ENCODE data around the gene SIPA1L3.

The SIPA1L3 gene

GRCh38 chr19:37946132-37946531 is 39.1 kb downstream of the SIPA1L3 start:
- no peak for DNase-seq (ENCODE audit: low read depth in 2 of 3, low spot score in 1 of 3)

- no peak for DNase-seq (ENCODE audit: low read depth in 2 of 3, low spot score in 1 of 3)
Observed at GRCh38 chr19:37947778-37948177, 40.8 kb downstream of the SIPA1L3 start.

- no peak for DNase-seq (ENCODE audit: low read depth in 2 of 3, low spot score in 1 of 3)
Observed at GRCh38 chr19:37948362-37948761, 41.4 kb downstream of the SIPA1L3 start.

GRCh38 chr19:37950471-37951175 is 43.6 kb downstream of the SIPA1L3 start:
- DNase-seq (ENCODE audit: low read depth in 2 of 3, low spot score in 1 of 3), result no peak

GRCh38 chr19:37951816-37952210 is 44.8 kb downstream of the SIPA1L3 start:
- DNase-seq (ENCODE audit: low read depth in 2 of 3, low spot score in 1 of 3), result no peak

- DNase-seq (ENCODE audit: low read depth in 2 of 3, low spot score in 1 of 3), result no peak
Observed at GRCh38 chr19:37953171-37953917, 46.3 kb downstream of the SIPA1L3 start.

GRCh38 chr19:37953918-37954303 is 46.9 kb downstream of the SIPA1L3 start:
- no peak for DNase-seq (ENCODE audit: low read depth in 2 of 3, low spot score in 1 of 3)

GRCh38 chr19:37954421-37954874 is 47.4 kb downstream of the SIPA1L3 start:
- DNase-seq (ENCODE audit: low read depth in 2 of 3, low spot score in 1 of 3), result no peak

- DNase-seq (ENCODE audit: low read depth in 2 of 3, low spot score in 1 of 3), result no peak
Observed at GRCh38 chr19:37955986-37956385, 49.0 kb downstream of the SIPA1L3 start.

GRCh38 chr19:37957176-37957575 is 50.2 kb downstream of the SIPA1L3 start:
- no peak for DNase-seq (ENCODE audit: low read depth in 2 of 3, low spot score in 1 of 3)

GRCh38 chr19:37959665-37960114 is 52.7 kb downstream of the SIPA1L3 start:
- no peak for DNase-seq (ENCODE audit: low read depth in 2 of 3, low spot score in 1 of 3)

GRCh38 chr19:37961198-37961597 is 54.2 kb downstream of the SIPA1L3 start:
- no peak for DNase-seq (ENCODE audit: low read depth in 2 of 3, low spot score in 1 of 3)

GRCh38 chr19:37963190-37963936 is 56.4 kb downstream of the SIPA1L3 start:
- no peak for DNase-seq (ENCODE audit: low read depth in 2 of 3, low spot score in 1 of 3)

GRCh38 chr19:37964109-37964508 is 57.1 kb downstream of the SIPA1L3 start:
- DNase-seq (ENCODE audit: low read depth in 2 of 3, low spot score in 1 of 3), result no peak

GRCh38 chr19:37966211-37966661 is 59.2 kb downstream of the SIPA1L3 start:
- DNase-seq (ENCODE audit: low read depth in 2 of 3, low spot score in 1 of 3), result no peak

- no peak for DNase-seq (ENCODE audit: low read depth in 2 of 3, low spot score in 1 of 3)
Observed at GRCh38 chr19:37966662-37967231, 59.7 kb downstream of the SIPA1L3 start.

GRCh38 chr19:37969695-37970094 is 62.7 kb downstream of the SIPA1L3 start:
- no peak for DNase-seq (ENCODE audit: low read depth in 2 of 3, low spot score in 1 of 3)

- DNase-seq (ENCODE audit: low read depth in 2 of 3, low spot score in 1 of 3), result no peak
Observed at GRCh38 chr19:37970699-37971098, 63.7 kb downstream of the SIPA1L3 start.

GRCh38 chr19:37972803-37973202 is 65.8 kb downstream of the SIPA1L3 start:
- DNase-seq (ENCODE audit: low read depth in 2 of 3, low spot score in 1 of 3), result no peak

- no peak for DNase-seq (ENCODE audit: low read depth in 2 of 3, low spot score in 1 of 3)
Observed at GRCh38 chr19:37973666-37974065, 66.7 kb downstream of the SIPA1L3 start.

- DNase-seq (ENCODE audit: low read depth in 2 of 3, low spot score in 1 of 3), result no peak
Observed at GRCh38 chr19:37975071-37975470, 68.1 kb downstream of the SIPA1L3 start.
